HepG2 (cell line): ENCODE data around the gene RBX1. TPM values are rescaled to one million over a fixed set of nuclear protein-coding genes. Genes with fewer than 3 reads are reported as not detected.

Experiments used
- ATAC-seq: fragments of 200-7000 bp; cut with Tn5 transposase; 3 replicates; pipeline ENCODE4 v1.9.1; 2020; ENCODE audit warnings: mild to moderate bottlenecking, moderate library complexity
- BruUV-seq: library from RNA; stranded (reverse); fragments of 400-500 nt; replicated peaks from 2 replicates; lab custom pipeline; 2021; lab: Mats Ljungman, UMichigan
- CTCF ChIA-PET: fragments of 300-600 bp; formaldehyde crosslinking; extraction: SDS; loops from one replicate; lab custom pipeline; 2021; ENCODE audit warnings: low total read pairs, inconsistent platforms, low intra/inter-chr PET ratio; lab: Yijun Ruan, JAX
- POLR2A ChIA-PET: fragments of 350-600 bp; sonication (Branson Sonifier 250); formaldehyde crosslinking; loops from one replicate; lab custom pipeline; 2020; ENCODE audit warnings: antibody characterized with exemption, inconsistent platforms; lab: Yijun Ruan, JAX
- DNase-seq: peaks from one replicate; pipeline ENCODE4 v3.0.0-alpha.2; 2015; ENCODE audit warnings: low spot score
- FAIRE-seq: peaks from 3 replicates; lab custom pipeline; 2011; peaks lifted over from hg19 to GRCh38; lab: Jason Lieb, UNC
- H2AFZ ChIP-seq: one replicate; pipeline ENCODE4 v1.6.1; 2011; ENCODE audit warnings: low read length, inconsistent platforms
- H3K27ac ChIP-seq: fragments of 300-600 bp; 3 replicates; pipeline ENCODE4 v1.8.0; 2011; ENCODE audit warnings: mixed run types, mild to moderate bottlenecking, mixed read lengths, low read length, inconsistent platforms; ENCODE audit not compliant: insufficient read depth; ENCODE audit errors: extremely low read length
- H3K27me3 ChIP-seq, 2 experiments: fragments of 200-600 bp in 1 of 2; 2 replicates in 1 of 2; 3 replicates in 1 of 2; pipeline versions ENCODE4 v1.6.0 to v1.8.0; 2011; ENCODE audit warnings: low read length in 2 of 2, mild to moderate bottlenecking in 2 of 2, moderate library complexity in 2 of 2, inconsistent platforms in 1 of 2; ENCODE audit not compliant: insufficient read depth in 2 of 2, control insufficient read depth in 1 of 2
- H3K36me3 ChIP-seq, 2 experiments: fragments of 200-600 bp in 1 of 2; replicated peaks in 1 of 2; 2 replicates in 1 of 2; 3 replicates in 1 of 2; pipeline versions ENCODE4 v1.5.1 to v1.8.0; 2011; ENCODE audit warnings: low read length in 2 of 2, inconsistent platforms in 1 of 2; ENCODE audit not compliant: insufficient read depth in 2 of 2, control insufficient read depth in 1 of 2
- H3K4me1 ChIP-seq: 2 replicates; pipeline ENCODE4 v1.5.1; 2012; ENCODE audit warnings: low read length, inconsistent platforms; ENCODE audit not compliant: insufficient read depth
- H3K4me2 ChIP-seq: 2 replicates; pipeline ENCODE4 v1.6.0; 2011; ENCODE audit warnings: low read depth, low read length, inconsistent platforms
- H3K4me3 ChIP-seq, 3 experiments: fragments of 200-600 bp in 1 of 3; sonication (generic), shearing (Covaris generic) in 1 of 3; replicated peaks in 1 of 3; 2 replicates each; pipeline ENCODE4 v1.5.1; 2011 to 2016; ENCODE audit warnings: low read length in 3 of 3, inconsistent platforms in 2 of 3, low read depth in 2 of 3, mild to moderate bottlenecking in 2 of 3, control low read depth in 1 of 3, mixed read lengths in 1 of 3; ENCODE audit not compliant: insufficient read depth in 1 of 3
- H3K79me2 ChIP-seq: one replicate; pipeline ENCODE4 v1.6.1; 2011; ENCODE audit warnings: low read length, inconsistent platforms; ENCODE audit not compliant: insufficient read depth
- H3K9ac ChIP-seq: 2 replicates; pipeline ENCODE4 v1.6.0; 2011; ENCODE audit warnings: mild to moderate bottlenecking, low read depth, low read length, inconsistent platforms; ENCODE audit not compliant: insufficient read depth
- H3K9me3 ChIP-seq: 2 replicates; pipeline ENCODE4 v1.5.1; 2012; ENCODE audit warnings: mild to moderate bottlenecking, low read length
- H4K20me1 ChIP-seq: 2 replicates; pipeline ENCODE4 v1.6.0; 2011; ENCODE audit warnings: inconsistent platforms, mild to moderate bottlenecking, low read length, moderate library complexity; ENCODE audit not compliant: insufficient read depth
- HNF4A ChIP-seq: sonication (generic); formaldehyde crosslinking; IDR thresholded peaks from 2 replicates; pipeline ENCODE4 v1.4.0; 2020; ENCODE audit warnings: missing genetic modification reagents
- MTA3 ChIP-seq: sonication (generic); formaldehyde crosslinking; IDR thresholded peaks from 2 replicates; pipeline ENCODE4 v1.4.0; 2020; ENCODE audit warnings: missing genetic modification reagents
- PHF21A ChIP-seq: sonication (generic); formaldehyde crosslinking; IDR thresholded peaks from 2 replicates; pipeline ENCODE4 v1.5.0; 2020; ENCODE audit warnings: mild to moderate bottlenecking, missing genetic modification reagents
- POLR2A ChIP-seq, 2 experiments: IDR thresholded peaks; 2 replicates each; pipeline ENCODE4 v1.6.1; 2011; ENCODE audit warnings: low read depth in 2 of 2, low read length in 2 of 2, mild to moderate bottlenecking in 1 of 2, moderate library complexity in 1 of 2; ENCODE audit not compliant: insufficient read depth in 1 of 2
- POLR2G ChIP-seq: fragments of 200-400 bp; formaldehyde crosslinking; IDR thresholded peaks from 2 replicates; pipeline ENCODE4 v1.6.1; 2018; ENCODE audit warnings: mild to moderate bottlenecking, low read depth, low read length, moderate library complexity
- SCMH1 ChIP-seq: sonication (generic); formaldehyde crosslinking; IDR thresholded peaks from 2 replicates; pipeline ENCODE4 v1.9.0; 2021; ENCODE audit warnings: missing genetic modification reagents, mild to moderate bottlenecking, borderline replicate concordance
- ZNF549 ChIP-seq: sonication (generic); formaldehyde crosslinking; IDR thresholded peaks from 2 replicates; pipeline ENCODE4 v1.5.0; 2020; ENCODE audit warnings: missing genetic modification reagents
- WGBS: methylation state at CpG from one replicate; pipeline ENCODE4 v1.1.6; 2017; ENCODE audit warnings: low lambda C conversion rate; 5-methylcytosine and 5-hydroxymethylcytosine counted together
- in situ Hi-C: cut with HindIII; loops from 2 replicates; pipeline ENCODE4 v1.10.0; 2017; ENCODE audit warnings: low pct_unique_long_range_greater_than_20kb; ENCODE audit not compliant: extremely low pct_ligation_motif_present
- intact Hi-C: fragments of 100-400 bp; cut with micrococcal nuclease; formaldehyde crosslinking; loops from one replicate; pipeline ENCODE4 v1.10.0; 2022; ENCODE audit not compliant: unreplicated experiment
- polyA plus RNA-seq, 8 experiments: library from polyadenylated mRNA; depleted of rRNA in 3 of 8; stranded (reverse) in 7 of 8; unstranded in 1 of 8; fragments of >200 nt; fragmentation: Illumina TruSeq in 4 of 8; extraction: Trizol in 4 of 8; gene quantifications; 2 replicates each; pipeline versions ENCODE4 v1.2.1 to v1.2.3, GENCODE V29; 2011 to 2016; ENCODE audit warnings: low read depth in 4 of 8, missing spikeins in 1 of 8, mixed read lengths in 1 of 8; ENCODE audit not compliant: insufficient read depth in 1 of 8
- total RNA-seq, 5 experiments: library from RNA; depleted of rRNA; stranded (reverse); fragments of >200 nt; fragmentation: Illumina TruSeq; extraction: Trizol; gene quantifications; 2 replicates each; pipeline ENCODE4 v1.2.3, GENCODE V29; 2016; ENCODE audit warnings: low read depth in 1 of 5
- TF ChIP-seq, protein P1 (sequence below): sonication (generic); formaldehyde crosslinking; IDR thresholded peaks from 2 replicates; pipeline ENCODE4 v1.4.0; 2020; ENCODE audit warnings: mild to moderate bottlenecking, missing genetic modification reagents
- TF ChIP-seq, protein P2 (sequence below): sonication (generic); formaldehyde crosslinking; IDR thresholded peaks from 2 replicates; pipeline ENCODE4 v1.5.0; 2020; ENCODE audit warnings: mild to moderate bottlenecking, missing genetic modification reagents

RBX1 gene
- total and polyA plus RNA-seq, 2 of the 13 experiments (the other 11 are each of a cell fraction or from before 2014, with no cell fraction given) = 84.9 to 90.2 TPM

DNA sequence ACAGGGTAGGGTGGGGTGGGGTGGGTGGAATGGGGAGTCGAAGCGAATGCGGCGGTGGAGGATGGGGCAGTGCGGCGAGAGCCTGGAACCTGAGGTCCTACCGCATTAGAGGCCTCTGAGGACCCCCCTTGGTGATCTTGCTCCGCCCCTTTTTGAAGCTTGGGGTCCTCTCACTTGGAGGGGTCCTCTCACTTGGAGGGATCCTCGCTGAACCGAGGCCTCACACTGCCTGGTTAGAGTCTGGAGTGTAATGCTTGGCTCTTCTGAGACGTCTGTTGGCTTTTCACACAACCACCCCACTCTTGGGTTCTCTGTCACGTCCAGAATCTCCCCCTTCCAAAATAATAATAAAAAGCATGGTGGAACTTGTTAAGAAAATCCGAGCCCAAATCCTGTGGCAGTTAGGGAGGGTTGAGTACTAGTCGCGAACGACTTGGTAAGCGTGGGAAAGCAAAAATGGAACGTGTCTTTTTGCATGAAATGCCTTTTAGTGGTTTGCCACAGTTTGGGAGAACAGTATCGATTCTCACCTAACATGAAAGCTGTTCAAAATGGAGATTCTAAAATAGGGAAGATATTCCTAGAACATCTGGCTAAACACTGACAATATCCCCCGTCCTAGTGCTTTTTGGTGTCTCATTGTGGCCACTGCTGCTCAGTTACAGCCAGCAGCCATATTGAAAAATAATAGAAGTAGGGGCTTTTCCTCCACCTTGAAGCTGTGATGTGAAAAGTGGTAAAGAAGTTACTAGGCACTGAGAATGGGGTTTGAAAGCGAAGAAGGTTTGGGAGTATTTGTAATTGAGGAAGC is 822 bp downstream of the RBX1 start:
- ATAC-seq = peak; percentile 8
- POLR2A ChIA-PET = interaction anchor here (0.6 to 2.9 kb wide), 24 partner anchors 8 to 496 kb away, joined by 3 to 71 read pairs (median 5); partner anchors contain the start of genes EP300, MRTFA, RANGAP1 and ST13
- Histone ChIP-seq H2AFZ (no peak overlapping the region), H3K4me2 (peak overlapping the region; percentile 79), H3K9me3 (no peaks in the 10 kb centered on the region), H4K20me1 (no peaks in the 10 kb centered on the region), H3K9ac (peak overlapping the region; percentile 84), H3K36me3 (peaks cover 2 to 21% of the 10 kb centered on the region in 2 experiments; a peak in 3 of 5 replicates), H3K27me3 (no peaks in the 10 kb centered on the region; a peak in 1 of 5 replicates), H3K4me3 (peak overlapping the region; percentile 69 to 82 (median 79)), H3K27ac (peak overlapping the region; percentile 77), H3K4me1 (peaks cover 19% of the 10 kb centered on the region), H3K79me2 (peaks cover 42% of the 10 kb centered on the region)
- intact Hi-C loops (loop anchor here (1.0 kb wide), 1 partner anchor 139 kb away; no protein-coding TSS in a partner anchor), in situ Hi-C loops (loop anchor here (5.0 kb wide), 1 partner anchor 140 kb away; the partner anchor contains the start of gene EP300)
- FAIRE-seq = no peak
- CTCF ChIA-PET = no interaction called here
- no peak for DNase-seq
- BruUV-seq = TSS peak; percentile 72
- WGBS = 6% methylated on average over 17 of the region's 21 CpGs
- TF ChIP-seq PHF21A (CRISPR knock-in tag) (peak; percentile 4; the same call in 1 of the 2 replicates), SCMH1 (CRISPR knock-in tag) (no peak), POLR2A (IDR thresholded peaks at IDR 0.05; ENCODE audit: insufficient read depth in 1 of 2, low read depth in 2 of 2, low read length in 2 of 2) (peak in 1 of 2 experiments; percentile 38; a peak in 2 of 4 replicates), ZNF549 (no peak), MTA3 (CRISPR knock-in tag) (no peak), POLR2G (peak; percentile 41; the same call in 1 of the 2 replicates), HNF4A (CRISPR knock-in tag) (no peak)
- TF ChIP-seq, protein P1, sequence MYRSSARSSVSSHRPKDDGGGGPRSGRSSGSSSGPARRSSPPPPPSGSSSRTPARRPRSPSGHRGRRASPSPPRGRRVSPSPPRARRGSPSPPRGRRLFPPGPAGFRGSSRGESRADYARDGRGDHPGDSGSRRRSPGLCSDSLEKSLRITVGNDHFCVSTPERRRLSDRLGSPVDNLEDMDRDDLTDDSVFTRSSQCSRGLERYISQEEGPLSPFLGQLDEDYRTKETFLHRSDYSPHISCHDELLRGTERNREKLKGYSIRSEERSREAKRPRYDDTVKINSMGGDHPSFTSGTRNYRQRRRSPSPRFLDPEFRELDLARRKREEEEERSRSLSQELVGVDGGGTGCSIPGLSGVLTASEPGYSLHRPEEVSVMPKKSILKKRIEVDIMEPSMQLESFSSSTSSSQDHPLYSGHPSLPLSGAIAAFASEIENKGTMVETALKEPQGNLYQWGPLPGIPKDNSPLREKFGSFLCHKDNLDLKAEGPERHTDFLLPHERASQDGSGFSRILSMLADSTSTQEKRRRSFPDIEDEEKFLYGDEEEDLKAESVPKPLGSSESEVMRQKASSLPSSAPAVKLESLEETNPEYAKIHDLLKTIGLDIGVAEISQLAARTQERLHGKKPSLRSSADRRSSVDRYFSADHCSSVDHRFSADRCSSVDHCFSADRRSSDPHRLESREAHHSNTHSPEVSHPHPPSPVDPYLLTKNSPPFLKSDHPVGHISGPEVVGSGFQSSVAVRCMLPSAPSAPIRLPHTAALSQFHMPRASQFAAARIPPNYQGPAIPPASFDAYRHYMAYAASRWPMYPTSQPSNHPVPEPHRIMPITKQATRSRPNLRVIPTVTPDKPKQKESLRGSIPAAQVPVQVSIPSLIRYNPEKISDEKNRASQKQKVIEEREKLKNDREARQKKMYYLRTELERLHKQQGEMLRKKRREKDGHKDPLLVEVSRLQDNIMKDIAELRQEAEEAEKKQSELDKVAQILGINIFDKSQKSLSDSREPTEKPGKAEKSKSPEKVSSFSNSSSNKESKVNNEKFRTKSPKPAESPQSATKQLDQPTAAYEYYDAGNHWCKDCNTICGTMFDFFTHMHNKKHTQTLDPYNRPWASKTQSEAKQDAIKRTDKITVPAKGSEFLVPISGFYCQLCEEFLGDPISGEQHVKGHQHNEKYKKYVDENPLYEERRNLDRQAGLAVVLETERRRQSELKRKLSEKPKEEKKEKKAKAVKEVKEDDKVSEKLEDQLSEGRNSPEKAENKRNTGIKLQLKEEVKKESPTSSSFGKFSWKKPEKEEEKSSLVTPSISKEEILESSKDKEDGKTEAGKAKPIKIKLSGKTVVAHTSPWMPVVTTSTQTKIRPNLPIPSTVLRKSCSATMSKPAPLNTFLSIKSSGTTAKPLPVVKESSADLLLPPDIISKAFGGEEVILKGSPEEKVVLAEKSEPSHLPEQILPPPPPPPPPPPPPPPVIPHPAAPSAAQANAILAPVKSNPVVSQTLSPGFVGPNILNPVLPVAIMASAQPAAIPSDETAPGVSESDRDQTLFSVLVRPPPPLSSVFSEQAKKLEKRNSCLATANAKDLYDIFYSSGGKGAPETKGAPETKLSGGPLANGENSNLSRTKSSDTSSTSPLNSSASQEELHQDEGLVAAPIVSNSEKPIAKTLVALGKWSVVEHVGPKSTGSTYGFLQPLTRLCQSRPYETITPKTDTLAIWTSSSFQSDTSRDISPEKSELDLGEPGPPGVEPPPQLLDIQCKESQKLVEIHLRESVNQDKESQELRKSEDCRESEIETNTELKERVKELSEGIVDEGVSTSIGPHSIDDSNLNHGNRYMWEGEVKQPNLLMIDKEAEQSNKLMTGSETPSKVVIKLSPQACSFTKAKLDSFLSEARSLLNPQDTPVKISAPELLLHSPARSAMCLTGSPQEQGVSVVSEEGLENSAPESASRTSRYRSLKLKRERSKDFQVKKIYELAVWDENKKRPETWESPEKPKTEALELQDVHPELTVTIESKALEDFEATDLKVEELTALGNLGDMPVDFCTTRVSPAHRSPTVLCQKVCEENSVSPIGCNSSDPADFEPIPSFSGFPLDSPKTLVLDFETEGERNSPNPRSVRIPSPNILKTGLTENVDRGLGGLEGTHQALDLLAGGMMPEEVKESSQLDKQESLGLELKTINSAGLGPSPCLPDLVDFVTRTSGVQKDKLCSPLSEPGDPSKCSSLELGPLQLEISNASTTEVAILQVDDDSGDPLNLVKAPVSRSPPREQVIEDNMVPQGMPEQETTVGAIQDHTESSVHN (CRISPR knock-in tag) = no peak
- TF ChIP-seq, protein P2, sequence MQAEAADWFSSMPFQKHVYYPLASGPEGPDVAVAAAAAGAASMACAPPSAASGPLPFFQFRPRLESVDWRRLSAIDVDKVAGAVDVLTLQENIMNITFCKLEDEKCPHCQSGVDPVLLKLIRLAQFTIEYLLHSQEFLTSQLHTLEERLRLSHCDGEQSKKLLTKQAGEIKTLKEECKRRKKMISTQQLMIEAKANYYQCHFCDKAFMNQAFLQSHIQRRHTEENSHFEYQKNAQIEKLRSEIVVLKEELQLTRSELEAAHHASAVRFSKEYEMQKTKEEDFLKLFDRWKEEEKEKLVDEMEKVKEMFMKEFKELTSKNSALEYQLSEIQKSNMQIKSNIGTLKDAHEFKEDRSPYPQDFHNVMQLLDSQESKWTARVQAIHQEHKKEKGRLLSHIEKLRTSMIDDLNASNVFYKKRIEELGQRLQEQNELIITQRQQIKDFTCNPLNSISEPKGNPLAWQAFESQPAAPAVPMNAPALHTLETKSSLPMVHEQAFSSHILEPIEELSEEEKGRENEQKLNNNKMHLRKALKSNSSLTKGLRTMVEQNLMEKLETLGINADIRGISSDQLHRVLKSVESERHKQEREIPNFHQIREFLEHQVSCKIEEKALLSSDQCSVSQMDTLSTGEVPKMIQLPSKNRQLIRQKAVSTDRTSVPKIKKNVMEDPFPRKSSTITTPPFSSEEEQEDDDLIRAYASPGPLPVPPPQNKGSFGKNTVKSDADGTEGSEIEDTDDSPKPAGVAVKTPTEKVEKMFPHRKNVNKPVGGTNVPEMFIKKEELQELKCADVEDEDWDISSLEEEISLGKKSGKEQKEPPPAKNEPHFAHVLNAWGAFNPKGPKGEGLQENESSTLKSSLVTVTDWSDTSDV (CRISPR knock-in tag) = no peak
